H1 (cell line): Measurements from ENCODE around the gene CLEC2B. TPM values are rescaled to one million over a fixed set of nuclear protein-coding genes. Genes with fewer than 3 reads are reported as not detected.
A peak's percentile ranks its signal among the peaks of the same experiment; 100 is the strongest.

Source experiments
- HDAC2 ChIP-seq, 2 experiments: fragments of 300-600 bp in 1 of 2; sonication (generic) in 1 of 2; IDR thresholded peaks; 2 replicates each; pipeline ENCODE4 v1.6.1; 2011 to 2012; ENCODE audit warnings: low read depth in 2 of 2, low read length in 2 of 2, mild to moderate bottlenecking in 2 of 2, moderate library complexity in 2 of 2, borderline replicate concordance in 1 of 2, inconsistent platforms in 1 of 2
- JUN ChIP-seq: IDR thresholded peaks from 2 replicates; pipeline ENCODE4 v1.6.1; 2011; ENCODE audit warnings: low read depth, mild to moderate bottlenecking, improper control_type of control experiment, low read length
- NANOG ChIP-seq: IDR thresholded peaks from 2 replicates; pipeline ENCODE4 v1.6.1; 2011; ENCODE audit warnings: low read length, low read depth, mild to moderate bottlenecking, inconsistent platforms; ENCODE audit not compliant: insufficient read depth, poor library complexity, severe bottlenecking
- TAF1 ChIP-seq: IDR thresholded peaks from 2 replicates; pipeline ENCODE4 v1.6.1; 2011; ENCODE audit warnings: mild to moderate bottlenecking, low read depth, low read length
- polyA plus RNA-seq, 7 experiments: library from polyadenylated mRNA; depleted of rRNA in 3 of 7; stranded (reverse) in 5 of 7; unstranded in 2 of 7; fragments of >200 nt in 5 of 7; fragments of 200-250 nt in 2 of 7; gene quantifications; 1 replicate in 5 of 7; 2 replicates in 1 of 7; 4 replicates in 1 of 7; pipeline versions ENCODE4 v1.2.1 to v1.2.3, GENCODE V29; 2011 to 2013; ENCODE audit warnings: missing spikeins in 2 of 7, mixed read lengths in 2 of 7
- total RNA-seq: library from RNA; stranded (reverse); fragmentation: NEBNext Ultra II Directional; extraction: Animal tissue kit (Norgen Biotek cat#: 25700); gene quantifications from 2 replicates; pipeline ENCODE4 v1.2.1, GENCODE V29; 2021
- TF ChIP-seq, protein P1 (sequence below): fragments of 300-600 bp; sonication (generic); IDR thresholded peaks from 2 replicates; pipeline ENCODE4 v1.7.1; 2012; ENCODE audit warnings: low read length, moderate library complexity, mild to moderate bottlenecking, inconsistent platforms; ENCODE audit not compliant: insufficient replicate concordance
- TF ChIP-seq, protein P2 (sequence below): IDR thresholded peaks from 2 replicates; pipeline ENCODE4 v1.6.1; 2011; ENCODE audit warnings: low read length, improper control_type of control experiment

The CLEC2B gene
- total and polyA plus RNA-seq, 2 of the 8 experiments (the other 6 are each of a cell fraction or from before 2014, with no cell fraction given): not detected

DNA sequence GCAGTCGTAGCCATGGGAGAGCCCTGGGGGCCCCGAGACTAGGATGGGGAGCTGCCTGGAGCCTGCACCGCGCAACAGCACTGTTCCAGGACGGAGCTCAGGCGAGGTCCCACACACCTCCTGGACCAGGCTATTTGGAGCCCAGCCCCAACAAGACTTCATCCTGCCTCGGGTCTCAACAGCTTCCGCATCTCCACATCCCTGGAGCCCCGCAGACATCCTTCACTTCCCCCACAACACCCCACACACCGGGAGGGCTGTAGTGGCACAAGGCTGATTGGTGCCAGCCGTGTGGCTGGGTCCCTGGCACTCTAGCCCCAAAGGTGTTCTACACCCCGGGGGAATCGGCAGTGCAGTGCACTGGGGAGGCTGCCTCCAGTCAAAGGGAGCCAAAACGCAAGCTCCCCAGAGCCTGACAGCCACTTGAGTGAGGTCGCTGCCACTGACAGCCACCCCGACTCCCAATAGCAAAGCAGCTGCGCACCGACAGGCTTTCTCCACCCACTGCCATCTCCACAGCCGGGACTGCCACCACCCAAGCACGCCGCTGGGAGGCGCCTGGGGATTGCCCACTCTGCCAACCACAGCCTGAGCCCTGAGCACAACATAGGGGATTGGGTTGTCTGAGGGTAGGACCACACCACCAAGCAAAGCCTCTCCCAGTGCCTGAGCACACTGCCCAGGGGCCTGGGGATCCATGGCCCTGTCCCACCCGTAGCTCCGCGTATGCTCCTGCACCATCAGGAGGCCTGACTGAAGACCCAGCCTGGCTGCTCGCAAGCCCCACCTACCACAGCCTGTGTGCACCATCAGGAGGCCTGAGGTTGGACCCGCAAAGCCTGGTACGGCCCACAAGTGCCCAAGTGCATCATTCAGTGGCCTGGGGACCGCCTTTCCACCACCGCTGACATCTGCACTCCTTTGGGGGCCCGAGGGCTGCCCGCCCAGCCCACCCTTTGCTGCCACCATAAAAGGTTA is 55.0 kb downstream of the CLEC2B start (continued):
- TF ChIP-seq, protein P1, sequence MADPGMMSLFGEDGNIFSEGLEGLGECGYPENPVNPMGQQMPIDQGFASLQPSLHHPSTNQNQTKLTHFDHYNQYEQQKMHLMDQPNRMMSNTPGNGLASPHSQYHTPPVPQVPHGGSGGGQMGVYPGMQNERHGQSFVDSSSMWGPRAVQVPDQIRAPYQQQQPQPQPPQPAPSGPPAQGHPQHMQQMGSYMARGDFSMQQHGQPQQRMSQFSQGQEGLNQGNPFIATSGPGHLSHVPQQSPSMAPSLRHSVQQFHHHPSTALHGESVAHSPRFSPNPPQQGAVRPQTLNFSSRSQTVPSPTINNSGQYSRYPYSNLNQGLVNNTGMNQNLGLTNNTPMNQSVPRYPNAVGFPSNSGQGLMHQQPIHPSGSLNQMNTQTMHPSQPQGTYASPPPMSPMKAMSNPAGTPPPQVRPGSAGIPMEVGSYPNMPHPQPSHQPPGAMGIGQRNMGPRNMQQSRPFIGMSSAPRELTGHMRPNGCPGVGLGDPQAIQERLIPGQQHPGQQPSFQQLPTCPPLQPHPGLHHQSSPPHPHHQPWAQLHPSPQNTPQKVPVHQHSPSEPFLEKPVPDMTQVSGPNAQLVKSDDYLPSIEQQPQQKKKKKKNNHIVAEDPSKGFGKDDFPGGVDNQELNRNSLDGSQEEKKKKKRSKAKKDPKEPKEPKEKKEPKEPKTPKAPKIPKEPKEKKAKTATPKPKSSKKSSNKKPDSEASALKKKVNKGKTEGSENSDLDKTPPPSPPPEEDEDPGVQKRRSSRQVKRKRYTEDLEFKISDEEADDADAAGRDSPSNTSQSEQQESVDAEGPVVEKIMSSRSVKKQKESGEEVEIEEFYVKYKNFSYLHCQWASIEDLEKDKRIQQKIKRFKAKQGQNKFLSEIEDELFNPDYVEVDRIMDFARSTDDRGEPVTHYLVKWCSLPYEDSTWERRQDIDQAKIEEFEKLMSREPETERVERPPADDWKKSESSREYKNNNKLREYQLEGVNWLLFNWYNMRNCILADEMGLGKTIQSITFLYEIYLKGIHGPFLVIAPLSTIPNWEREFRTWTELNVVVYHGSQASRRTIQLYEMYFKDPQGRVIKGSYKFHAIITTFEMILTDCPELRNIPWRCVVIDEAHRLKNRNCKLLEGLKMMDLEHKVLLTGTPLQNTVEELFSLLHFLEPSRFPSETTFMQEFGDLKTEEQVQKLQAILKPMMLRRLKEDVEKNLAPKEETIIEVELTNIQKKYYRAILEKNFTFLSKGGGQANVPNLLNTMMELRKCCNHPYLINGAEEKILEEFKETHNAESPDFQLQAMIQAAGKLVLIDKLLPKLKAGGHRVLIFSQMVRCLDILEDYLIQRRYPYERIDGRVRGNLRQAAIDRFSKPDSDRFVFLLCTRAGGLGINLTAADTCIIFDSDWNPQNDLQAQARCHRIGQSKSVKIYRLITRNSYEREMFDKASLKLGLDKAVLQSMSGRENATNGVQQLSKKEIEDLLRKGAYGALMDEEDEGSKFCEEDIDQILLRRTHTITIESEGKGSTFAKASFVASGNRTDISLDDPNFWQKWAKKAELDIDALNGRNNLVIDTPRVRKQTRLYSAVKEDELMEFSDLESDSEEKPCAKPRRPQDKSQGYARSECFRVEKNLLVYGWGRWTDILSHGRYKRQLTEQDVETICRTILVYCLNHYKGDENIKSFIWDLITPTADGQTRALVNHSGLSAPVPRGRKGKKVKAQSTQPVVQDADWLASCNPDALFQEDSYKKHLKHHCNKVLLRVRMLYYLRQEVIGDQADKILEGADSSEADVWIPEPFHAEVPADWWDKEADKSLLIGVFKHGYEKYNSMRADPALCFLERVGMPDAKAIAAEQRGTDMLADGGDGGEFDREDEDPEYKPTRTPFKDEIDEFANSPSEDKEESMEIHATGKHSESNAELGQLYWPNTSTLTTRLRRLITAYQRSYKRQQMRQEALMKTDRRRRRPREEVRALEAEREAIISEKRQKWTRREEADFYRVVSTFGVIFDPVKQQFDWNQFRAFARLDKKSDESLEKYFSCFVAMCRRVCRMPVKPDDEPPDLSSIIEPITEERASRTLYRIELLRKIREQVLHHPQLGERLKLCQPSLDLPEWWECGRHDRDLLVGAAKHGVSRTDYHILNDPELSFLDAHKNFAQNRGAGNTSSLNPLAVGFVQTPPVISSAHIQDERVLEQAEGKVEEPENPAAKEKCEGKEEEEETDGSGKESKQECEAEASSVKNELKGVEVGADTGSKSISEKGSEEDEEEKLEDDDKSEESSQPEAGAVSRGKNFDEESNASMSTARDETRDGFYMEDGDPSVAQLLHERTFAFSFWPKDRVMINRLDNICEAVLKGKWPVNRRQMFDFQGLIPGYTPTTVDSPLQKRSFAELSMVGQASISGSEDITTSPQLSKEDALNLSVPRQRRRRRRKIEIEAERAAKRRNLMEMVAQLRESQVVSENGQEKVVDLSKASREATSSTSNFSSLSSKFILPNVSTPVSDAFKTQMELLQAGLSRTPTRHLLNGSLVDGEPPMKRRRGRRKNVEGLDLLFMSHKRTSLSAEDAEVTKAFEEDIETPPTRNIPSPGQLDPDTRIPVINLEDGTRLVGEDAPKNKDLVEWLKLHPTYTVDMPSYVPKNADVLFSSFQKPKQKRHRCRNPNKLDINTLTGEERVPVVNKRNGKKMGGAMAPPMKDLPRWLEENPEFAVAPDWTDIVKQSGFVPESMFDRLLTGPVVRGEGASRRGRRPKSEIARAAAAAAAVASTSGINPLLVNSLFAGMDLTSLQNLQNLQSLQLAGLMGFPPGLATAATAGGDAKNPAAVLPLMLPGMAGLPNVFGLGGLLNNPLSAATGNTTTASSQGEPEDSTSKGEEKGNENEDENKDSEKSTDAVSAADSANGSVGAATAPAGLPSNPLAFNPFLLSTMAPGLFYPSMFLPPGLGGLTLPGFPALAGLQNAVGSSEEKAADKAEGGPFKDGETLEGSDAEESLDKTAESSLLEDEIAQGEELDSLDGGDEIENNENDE: no peak
- TF ChIP-seq TAF1 (0 out of 2 replicates have a peak, but pooled peaks have one; percentile 23), JUN (no peak), NANOG (peak; percentile 22), HDAC2 (IDR thresholded peaks at IDR 0.05; ENCODE audit: borderline replicate concordance in 1 of 2, low read depth in 2 of 2, low read length in 2 of 2) (peak; percentile 94 to 98; a peak in 3 of 4 replicates)
- TF ChIP-seq, protein P2, sequence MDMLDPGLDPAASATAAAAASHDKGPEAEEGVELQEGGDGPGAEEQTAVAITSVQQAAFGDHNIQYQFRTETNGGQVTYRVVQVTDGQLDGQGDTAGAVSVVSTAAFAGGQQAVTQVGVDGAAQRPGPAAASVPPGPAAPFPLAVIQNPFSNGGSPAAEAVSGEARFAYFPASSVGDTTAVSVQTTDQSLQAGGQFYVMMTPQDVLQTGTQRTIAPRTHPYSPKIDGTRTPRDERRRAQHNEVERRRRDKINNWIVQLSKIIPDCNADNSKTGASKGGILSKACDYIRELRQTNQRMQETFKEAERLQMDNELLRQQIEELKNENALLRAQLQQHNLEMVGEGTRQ: no peak
